Activated T-helper 17 cell treated with anti-CD3 and anti-CD28 coated beads, Interleukin-2, amount 50 U/mL, for 72 hours (primary cell): ENCODE data around the gene INTS6. TPM values are rescaled to one million over a fixed set of nuclear protein-coding genes. Genes with fewer than 3 reads are reported as not detected.

Experiments used
- ATAC-seq: fragments of 150-1000 bp; cut with Tn5 transposase; replicated peaks from 2 replicates; pipeline ENCODE4 v1.10.0; 2021; ENCODE audit warnings: mild to moderate bottlenecking, moderate library complexity
- H3K27ac Mint-ChIP-seq: one replicate; pipeline ENCODE4 v1.8.0; 2022; ENCODE audit warnings: mixed read lengths
- H3K27me3 Mint-ChIP-seq: one replicate; pipeline ENCODE4 v1.8.0; 2022; ENCODE audit warnings: mixed read lengths
- H3K36me3 Mint-ChIP-seq: one replicate; pipeline ENCODE4 v1.8.0; 2022; ENCODE audit warnings: low read depth, mild to moderate bottlenecking, mixed read lengths
- H3K4me1 Mint-ChIP-seq: one replicate; pipeline ENCODE4 v1.8.0; 2022; ENCODE audit warnings: mixed read lengths
- H3K4me3 Mint-ChIP-seq: one replicate; pipeline ENCODE4 v1.8.0; 2022; ENCODE audit warnings: mild to moderate bottlenecking, mixed read lengths
- H3K9me3 Mint-ChIP-seq: one replicate; pipeline ENCODE4 v1.8.0; 2022; ENCODE audit warnings: mixed read lengths
- total RNA-seq, 2 donors: library from RNA; stranded (reverse); gene quantifications; one replicate each; pipeline ENCODE4 v1.2.3, GENCODE V29; 2022

Gene INTS6
- total RNA-seq, 2 donors from 2014 or later, result 54.2 to 69.4 TPM

GRCh38 chr13:51412431-51412830 lies 40.4 kb downstream of the INTS6 start:
- Mint-ChIP-seq H3K4me1 (peaks cover 33% of the 10 kb centered on the region), H3K9me3 (peaks cover 3% of the 10 kb centered on the region), H3K27ac (no peak overlapping the region), H3K27me3 (no peaks in the 10 kb centered on the region), H3K36me3 (peaks cover 85% of the 10 kb centered on the region), H3K4me3 (no peak overlapping the region)
- no peak for ATAC-seq

GRCh38 chr13:51405176-51405575 lies 47.7 kb downstream of the INTS6 start:
- Mint-ChIP-seq H3K4me1 (peaks cover 35% of the 10 kb centered on the region), H3K9me3 (peaks cover 3% of the 10 kb centered on the region), H3K27me3 (no peaks in the 10 kb centered on the region), H3K36me3 (peaks cover 70% of the 10 kb centered on the region), H3K27ac (peak overlapping the region; percentile 20), H3K4me3 (no peak overlapping the region)
- no peak for ATAC-seq

GRCh38 chr13:51397262-51397941 lies 55.4 kb downstream of the INTS6 start:
- peaks cover 38% of the 10 kb centered on the region for H3K4me1 Mint-ChIP-seq
- H3K27me3 Mint-ChIP-seq, result no peaks in the 10 kb centered on the region
- ATAC-seq, result no peak
- peaks cover 77% of the 10 kb centered on the region for H3K36me3 Mint-ChIP-seq
- H3K27ac Mint-ChIP-seq, result no peak overlapping the region
- no peak overlapping the region for H3K4me3 Mint-ChIP-seq
- no peaks in the 10 kb centered on the region for H3K9me3 Mint-ChIP-seq

GRCh38 chr13:51396352-51396751 lies 56.5 kb downstream of the INTS6 start:
- H3K9me3 Mint-ChIP-seq, result no peaks in the 10 kb centered on the region
- H3K4me3 Mint-ChIP-seq, result no peak overlapping the region
- H3K27me3 Mint-ChIP-seq, result no peaks in the 10 kb centered on the region
- peaks cover 36% of the 10 kb centered on the region for H3K4me1 Mint-ChIP-seq
- peak; percentile 65 for ATAC-seq
- H3K27ac Mint-ChIP-seq, result peak overlapping the region; percentile 20
- H3K36me3 Mint-ChIP-seq, result peaks cover 71% of the 10 kb centered on the region

- H3K27ac Mint-ChIP-seq, result no peak overlapping the region
- peaks cover 67% of the 10 kb centered on the region for H3K36me3 Mint-ChIP-seq
- no peak for ATAC-seq
- H3K4me3 Mint-ChIP-seq, result no peak overlapping the region
- H3K27me3 Mint-ChIP-seq, result no peaks in the 10 kb centered on the region
- H3K4me1 Mint-ChIP-seq, result peaks cover 27% of the 10 kb centered on the region
- no peaks in the 10 kb centered on the region for H3K9me3 Mint-ChIP-seq
Observed at GRCh38 chr13:51394724-51395123, 58.1 kb downstream of the INTS6 start.

GRCh38 chr13:51385114-51385513 lies 67.7 kb downstream of the INTS6 start:
- no peak overlapping the region for H3K4me3 Mint-ChIP-seq
- no peak overlapping the region for H3K27ac Mint-ChIP-seq
- peaks cover 10% of the 10 kb centered on the region for H3K36me3 Mint-ChIP-seq
- H3K4me1 Mint-ChIP-seq, result no peaks in the 10 kb centered on the region
- H3K27me3 Mint-ChIP-seq, result no peaks in the 10 kb centered on the region
- ATAC-seq, result peak; percentile 79
- no peaks in the 10 kb centered on the region for H3K9me3 Mint-ChIP-seq

GRCh38 chr13:51380269-51380668 lies 72.6 kb downstream of the INTS6 start:
- no peaks in the 10 kb centered on the region for H3K9me3 Mint-ChIP-seq
- H3K36me3 Mint-ChIP-seq, result peaks cover 10% of the 10 kb centered on the region
- peak overlapping the region; percentile 52 for H3K27ac Mint-ChIP-seq
- ATAC-seq, result no peak
- H3K27me3 Mint-ChIP-seq, result no peaks in the 10 kb centered on the region
- H3K4me3 Mint-ChIP-seq, result no peak overlapping the region
- H3K4me1 Mint-ChIP-seq, result no peaks in the 10 kb centered on the region

GRCh38 chr13:51373451-51373850 lies 79.4 kb downstream of the INTS6 start:
- Mint-ChIP-seq H3K27ac (no peak overlapping the region), H3K4me1 (no peaks in the 10 kb centered on the region), H3K36me3 (no peaks in the 10 kb centered on the region), H3K4me3 (no peak overlapping the region), H3K27me3 (no peaks in the 10 kb centered on the region), H3K9me3 (no peaks in the 10 kb centered on the region)
- ATAC-seq, result no peak

- Mint-ChIP-seq H3K27ac (no peak overlapping the region), H3K27me3 (no peaks in the 10 kb centered on the region), H3K36me3 (peaks cover 3% of the 10 kb centered on the region), H3K4me1 (no peaks in the 10 kb centered on the region), H3K9me3 (no peaks in the 10 kb centered on the region), H3K4me3 (no peak overlapping the region)
- ATAC-seq, result no peak
Observed at GRCh38 chr13:51371768-51372399, 81.0 kb downstream of the INTS6 start.

- Mint-ChIP-seq H3K27ac (no peak overlapping the region), H3K4me1 (no peaks in the 10 kb centered on the region), H3K4me3 (no peak overlapping the region), H3K9me3 (no peaks in the 10 kb centered on the region), H3K27me3 (no peaks in the 10 kb centered on the region), H3K36me3 (peaks cover 14% of the 10 kb centered on the region)
- ATAC-seq, result no peak
Observed at GRCh38 chr13:51370811-51371210, 82.0 kb downstream of the INTS6 start.

- H3K27ac Mint-ChIP-seq, result no peak overlapping the region
- H3K9me3 Mint-ChIP-seq, result no peaks in the 10 kb centered on the region
Observed at GRCh38 chr13:51370116-51370515, 82.7 kb downstream of the INTS6 start.

GRCh38 chr13:51364404-51365008 lies 88.3 kb downstream of the INTS6 start:
- Mint-ChIP-seq H3K4me3 (no peak overlapping the region), H3K36me3 (peaks cover 60% of the 10 kb centered on the region), H3K27ac (no peak overlapping the region), H3K9me3 (no peaks in the 10 kb centered on the region), H3K4me1 (peaks cover 4% of the 10 kb centered on the region), H3K27me3 (no peaks in the 10 kb centered on the region)
- ATAC-seq, result no peak

More at GRCh38 chr13:51370116-51370515, 82.7 kb downstream of the INTS6 start:
- no peak for ATAC-seq
- Mint-ChIP-seq H3K4me3 (no peak overlapping the region), H3K36me3 (peaks cover 21% of the 10 kb centered on the region), H3K27me3 (no peaks in the 10 kb centered on the region), H3K4me1 (no peaks in the 10 kb centered on the region)

GRCh38 chr13:51363625-51364024 lies 89.2 kb downstream of the INTS6 start:
- H3K4me1 Mint-ChIP-seq, result peaks cover 4% of the 10 kb centered on the region
- no peaks in the 10 kb centered on the region for H3K9me3 Mint-ChIP-seq
- peaks cover 60% of the 10 kb centered on the region for H3K36me3 Mint-ChIP-seq
- no peak overlapping the region for H3K4me3 Mint-ChIP-seq
- H3K27ac Mint-ChIP-seq, result peak overlapping the region; percentile 38
- ATAC-seq, result no peak
- H3K27me3 Mint-ChIP-seq, result no peaks in the 10 kb centered on the region

GRCh38 chr13:51361106-51361505 lies 91.7 kb downstream of the INTS6 start:
- no peaks in the 10 kb centered on the region for H3K27me3 Mint-ChIP-seq
- H3K4me3 Mint-ChIP-seq, result no peak overlapping the region
- no peaks in the 10 kb centered on the region for H3K9me3 Mint-ChIP-seq
- H3K27ac Mint-ChIP-seq, result no peak overlapping the region
- no peak for ATAC-seq
- H3K4me1 Mint-ChIP-seq, result peaks cover 4% of the 10 kb centered on the region
- peaks cover 49% of the 10 kb centered on the region for H3K36me3 Mint-ChIP-seq

- Mint-ChIP-seq H3K9me3 (no peaks in the 10 kb centered on the region), H3K4me3 (no peak overlapping the region), H3K36me3 (peaks cover 43% of the 10 kb centered on the region), H3K27me3 (no peaks in the 10 kb centered on the region), H3K4me1 (peaks cover 4% of the 10 kb centered on the region), H3K27ac (no peak overlapping the region)
- ATAC-seq, result no peak
Observed at GRCh38 chr13:51360489-51360888, 92.3 kb downstream of the INTS6 start.
